Measurements from ENCODE around the gene ADAMTSL2.

Gene ADAMTSL2

DNA sequence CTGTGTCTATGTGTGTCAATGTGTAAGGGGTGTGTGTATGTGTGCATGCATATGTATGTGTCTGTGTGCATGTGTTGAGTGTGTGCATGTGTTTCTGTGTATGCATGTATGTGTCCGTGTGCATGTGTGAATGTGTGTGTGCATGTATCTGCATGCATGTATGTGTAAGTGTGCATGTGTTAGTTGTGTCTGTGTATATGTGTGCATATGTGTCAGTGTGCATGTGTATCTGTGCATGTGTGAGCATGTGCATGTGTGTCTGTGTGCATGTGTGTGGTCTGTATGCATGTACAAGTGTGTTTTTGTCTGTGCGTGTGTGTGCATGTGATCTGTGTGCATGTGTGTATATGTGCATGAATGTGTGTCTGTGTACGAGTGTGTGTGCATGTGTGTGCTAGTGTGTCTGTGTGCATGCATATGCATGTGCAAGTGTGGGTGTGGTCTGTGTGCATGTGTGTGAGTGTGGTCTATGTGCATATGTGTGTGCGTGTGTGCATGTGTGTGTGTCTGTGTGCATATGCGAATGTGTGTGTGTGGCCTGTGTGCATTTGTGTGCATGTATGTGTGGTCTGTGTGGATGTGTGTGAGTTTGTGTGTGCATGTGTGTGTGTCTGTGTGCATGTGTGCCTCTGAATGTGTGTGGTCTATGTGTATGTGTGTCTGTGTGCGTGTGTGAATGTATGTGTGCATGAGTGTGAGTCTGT, 65.1 kb downstream of the ADAMTSL2 start:
- Histone ChIP-seq H2AFZ (ENCODE audit: low read depth, low read length, severe bottlenecking) (no peak overlapping the region), H3K9ac (ENCODE audit: low read length) (no peak overlapping the region), H3K36me3 (ENCODE audit: low read length) (no peaks in the 10 kb centered on the region), H3K27me3 (ENCODE audit: low read length) (no peaks in the 10 kb centered on the region), H3K4me2 (ENCODE audit: low read depth, low read length, poor library complexity, severe bottlenecking) (no peak overlapping the region), H3K9me3 (ENCODE audit: insufficient read depth, low read length) (peaks cover 20% of the 10 kb centered on the region; the same call in 1 of the 2 replicates), H3F3A (ENCODE audit: insufficient read depth) (no peaks in the 10 kb centered on the region), H3K79me2 (ENCODE audit: insufficient read depth, low read length) (no peaks in the 10 kb centered on the region), H3K4me3 (ENCODE audit: insufficient read depth, low read length, poor library complexity, severe bottlenecking) (no peak overlapping the region), H3K9me2 (replicated peaks; ENCODE audit: insufficient read depth, low read length) (no peaks in the 10 kb centered on the region), H4K20me1 (ENCODE audit: low read depth, low read length) (no peaks in the 10 kb centered on the region), H3K27ac (ENCODE audit: low read depth, low read length) (no peak overlapping the region)
- no peak for TF ChIP-seq EZH2phosphoT487 (conservative IDR thresholded peaks at IDR 0.05; ENCODE audit: low read length)
- TF ChIP-seq, protein P1, sequence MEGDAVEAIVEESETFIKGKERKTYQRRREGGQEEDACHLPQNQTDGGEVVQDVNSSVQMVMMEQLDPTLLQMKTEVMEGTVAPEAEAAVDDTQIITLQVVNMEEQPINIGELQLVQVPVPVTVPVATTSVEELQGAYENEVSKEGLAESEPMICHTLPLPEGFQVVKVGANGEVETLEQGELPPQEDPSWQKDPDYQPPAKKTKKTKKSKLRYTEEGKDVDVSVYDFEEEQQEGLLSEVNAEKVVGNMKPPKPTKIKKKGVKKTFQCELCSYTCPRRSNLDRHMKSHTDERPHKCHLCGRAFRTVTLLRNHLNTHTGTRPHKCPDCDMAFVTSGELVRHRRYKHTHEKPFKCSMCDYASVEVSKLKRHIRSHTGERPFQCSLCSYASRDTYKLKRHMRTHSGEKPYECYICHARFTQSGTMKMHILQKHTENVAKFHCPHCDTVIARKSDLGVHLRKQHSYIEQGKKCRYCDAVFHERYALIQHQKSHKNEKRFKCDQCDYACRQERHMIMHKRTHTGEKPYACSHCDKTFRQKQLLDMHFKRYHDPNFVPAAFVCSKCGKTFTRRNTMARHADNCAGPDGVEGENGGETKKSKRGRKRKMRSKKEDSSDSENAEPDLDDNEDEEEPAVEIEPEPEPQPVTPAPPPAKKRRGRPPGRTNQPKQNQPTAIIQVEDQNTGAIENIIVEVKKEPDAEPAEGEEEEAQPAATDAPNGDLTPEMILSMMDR (IDR thresholded peaks at IDR 0.05; ENCODE audit: insufficient read depth, low read length, poor library complexity, severe bottlenecking), result no peak

DNA sequence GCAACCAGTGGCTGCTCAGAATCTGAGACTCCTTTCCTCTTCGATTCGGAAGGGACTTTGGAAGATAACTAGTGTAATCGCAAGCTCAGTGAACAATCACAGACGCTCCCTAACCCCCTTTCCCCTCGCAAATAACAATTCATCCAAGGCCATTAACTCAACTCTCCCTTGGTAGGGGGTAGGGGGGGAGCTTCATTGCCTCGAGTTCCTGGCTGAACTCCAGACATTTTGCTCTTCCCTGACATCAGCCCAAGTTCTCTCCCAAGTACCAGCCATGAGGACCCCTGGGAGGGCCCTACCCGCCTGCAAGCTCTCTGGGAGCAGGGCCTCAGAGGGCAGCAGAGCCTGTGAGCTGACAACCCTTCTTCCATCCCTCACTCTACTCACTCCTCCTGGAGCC, 66.2 kb downstream of the ADAMTSL2 start:
- Histone ChIP-seq H3K4me3 (ENCODE audit: insufficient read depth, low read length, poor library complexity, severe bottlenecking) (no peak overlapping the region), H3K9me3 (ENCODE audit: insufficient read depth, low read length) (peaks cover 20% of the 10 kb centered on the region; the same call in 1 of the 2 replicates), H4K20me1 (ENCODE audit: low read depth, low read length) (no peaks in the 10 kb centered on the region), H3K27me3 (ENCODE audit: low read length) (no peaks in the 10 kb centered on the region), H3K9ac (ENCODE audit: low read length) (no peak overlapping the region), H3K27ac (ENCODE audit: low read depth, low read length) (no peak overlapping the region), H2AFZ (ENCODE audit: low read depth, low read length, severe bottlenecking) (no peak overlapping the region), H3K9me2 (replicated peaks; ENCODE audit: insufficient read depth, low read length) (no peaks in the 10 kb centered on the region), H3K79me2 (ENCODE audit: insufficient read depth, low read length) (no peaks in the 10 kb centered on the region), H3F3A (ENCODE audit: insufficient read depth) (no peaks in the 10 kb centered on the region), H3K4me2 (ENCODE audit: low read depth, low read length, poor library complexity, severe bottlenecking) (no peak overlapping the region), H3K36me3 (ENCODE audit: low read length) (no peaks in the 10 kb centered on the region)
- TF ChIP-seq EZH2phosphoT487 (conservative IDR thresholded peaks at IDR 0.05; ENCODE audit: low read length), result no peak
- TF ChIP-seq, protein P1 (IDR thresholded peaks at IDR 0.05; ENCODE audit: insufficient read depth, low read length, poor library complexity, severe bottlenecking), result no peak

DNA sequence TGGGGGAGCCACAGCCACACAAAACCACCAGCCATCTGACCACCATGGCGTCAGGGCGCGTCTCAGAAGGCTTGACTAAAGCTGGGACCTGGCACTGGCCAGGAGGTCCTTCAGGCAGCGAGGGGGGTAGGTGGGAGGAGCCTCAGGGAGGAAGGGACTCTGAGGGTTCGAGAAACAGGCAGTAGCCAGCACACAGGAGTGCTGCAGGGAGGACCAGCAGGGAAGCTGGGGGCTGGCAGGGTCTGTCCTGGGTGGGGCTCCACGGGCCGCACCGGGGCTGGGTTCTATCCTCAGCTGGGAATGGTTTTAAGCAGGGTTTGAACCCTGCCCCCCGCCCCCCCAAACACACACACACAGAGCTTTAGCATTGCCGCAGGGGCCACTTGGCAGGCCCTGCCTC, 67.2 kb downstream of the ADAMTSL2 start:
- Histone ChIP-seq H3K9ac (ENCODE audit: low read length) (no peak overlapping the region), H3K9me2 (replicated peaks; ENCODE audit: insufficient read depth, low read length) (no peaks in the 10 kb centered on the region), H2AFZ (ENCODE audit: low read depth, low read length, severe bottlenecking) (no peak overlapping the region), H4K20me1 (ENCODE audit: low read depth, low read length) (no peaks in the 10 kb centered on the region), H3K36me3 (ENCODE audit: low read length) (no peaks in the 10 kb centered on the region), H3K79me2 (ENCODE audit: insufficient read depth, low read length) (no peaks in the 10 kb centered on the region), H3K27me3 (ENCODE audit: low read length) (no peaks in the 10 kb centered on the region), H3K9me3 (ENCODE audit: insufficient read depth, low read length) (peaks cover 15% of the 10 kb centered on the region; the same call in 1 of the 2 replicates), H3K4me3 (ENCODE audit: insufficient read depth, low read length, poor library complexity, severe bottlenecking) (no peak overlapping the region), H3K27ac (ENCODE audit: low read depth, low read length) (no peak overlapping the region), H3K4me2 (ENCODE audit: low read depth, low read length, poor library complexity, severe bottlenecking) (no peak overlapping the region), H3F3A (ENCODE audit: insufficient read depth) (no peaks in the 10 kb centered on the region)
- no peak for TF ChIP-seq EZH2phosphoT487 (conservative IDR thresholded peaks at IDR 0.05; ENCODE audit: low read length)
- TF ChIP-seq, protein P1 (IDR thresholded peaks at IDR 0.05; ENCODE audit: insufficient read depth, low read length, poor library complexity, severe bottlenecking), result no peak
